GM12873 (cell line): ENCODE results near the gene MAP4K5.

Experiments
- CTCF ChIP-seq: IDR thresholded peaks from 2 replicates; pipeline ENCODE4 v1.5.1; 2012; ENCODE audit warnings: low read depth, mild to moderate bottlenecking, moderate library complexity, low read length, control low read depth; ENCODE audit not compliant: insufficient read depth; ENCODE audit errors: missing control alignments

The MAP4K5 gene

GRCh38 chr14:50471838-50472465 lies 60.4 kb downstream of the MAP4K5 start:
- TF ChIP-seq CTCF, result no peak

GRCh38 chr14:50469982-50470381 lies 62.4 kb downstream of the MAP4K5 start:
- no peak for TF ChIP-seq CTCF

- TF ChIP-seq CTCF, result no peak
These were observed 70.3 kb downstream of the MAP4K5 start for GRCh38 chr14:50462111-50462510.

- TF ChIP-seq CTCF, result no peak
These were observed 78.5 kb downstream of the MAP4K5 start for GRCh38 chr14:50453869-50454268.

- no peak for TF ChIP-seq CTCF
These were observed 79.2 kb downstream of the MAP4K5 start for GRCh38 chr14:50452979-50453705.

GRCh38 chr14:50452296-50452695 lies 80.1 kb downstream of the MAP4K5 start:
- TF ChIP-seq CTCF, result no peak

GRCh38 chr14:50451854-50452253 lies 80.5 kb downstream of the MAP4K5 start:
- no peak for TF ChIP-seq CTCF
